Neutrophil (primary cell): ENCODE measurements around the gene C3orf33.

ENCODE experiments used
- H3K27ac ChIP-seq: fragments of 200-600 bp; sonication (generic); 2 replicates; pipeline ENCODE4 v1.5.1; 2016; ENCODE audit warnings: mild to moderate bottlenecking, moderate library complexity
- H3K27me3 ChIP-seq: fragments of 200-600 bp; sonication (generic); 2 replicates; pipeline ENCODE4 v1.6.0; 2016; ENCODE audit warnings: mild to moderate bottlenecking
- H3K36me3 ChIP-seq: fragments of 200-600 bp; sonication (generic); 2 replicates; pipeline ENCODE4 v1.5.1; 2017
- H3K4me1 ChIP-seq, 2 experiments: fragments of 200-600 bp in 1 of 2; sonication (generic) in 1 of 2; 1 replicate in 1 of 2; 2 replicates in 1 of 2; pipeline versions ENCODE4 v1.5.1 to v1.6.1; 2013 to 2016; ENCODE audit warnings: low read depth in 1 of 2, low read length in 1 of 2, mild to moderate bottlenecking in 1 of 2, moderate library complexity in 1 of 2; ENCODE audit not compliant: control insufficient read depth in 1 of 2, insufficient read depth in 1 of 2
- H3K4me3 ChIP-seq, 2 experiments: fragments of 200-600 bp in 1 of 2; sonication (generic) in 1 of 2; 1 replicate in 1 of 2; 2 replicates in 1 of 2; pipeline ENCODE4 v1.5.1; 2013 to 2016; ENCODE audit warnings: low read depth in 1 of 2, low read length in 1 of 2, mild to moderate bottlenecking in 1 of 2, moderate library complexity in 1 of 2
- H3K9me3 ChIP-seq: fragments of 200-600 bp; sonication (generic); 2 replicates; pipeline ENCODE4 v1.5.1; 2016
- CTCF ChIP-seq: fragments of 200-600 bp; sonication (generic); IDR thresholded peaks from 2 replicates; pipeline ENCODE4 v1.5.1; 2016; ENCODE audit warnings: antibody characterized with exemption

Gene C3orf33

GRCh38 chr3:155736381-155736780 is 69.7 kb downstream of the C3orf33 start:
- Histone ChIP-seq H3K4me1 (no peaks in the 10 kb centered on the region), H3K36me3 (no peaks in the 10 kb centered on the region), H3K4me3 (no peak overlapping the region), H3K27me3 (peaks cover 7% of the 10 kb centered on the region), H3K9me3 (no peaks in the 10 kb centered on the region), H3K27ac (no peak overlapping the region)
- TF ChIP-seq CTCF: no peak

GRCh38 chr3:155730843-155731242 is 75.2 kb downstream of the C3orf33 start:
- Histone ChIP-seq H3K9me3 (no peaks in the 10 kb centered on the region), H3K27ac (no peak overlapping the region), H3K4me3 (no peak overlapping the region), H3K4me1 (no peaks in the 10 kb centered on the region), H3K36me3 (no peaks in the 10 kb centered on the region), H3K27me3 (no peaks in the 10 kb centered on the region)
- TF ChIP-seq CTCF: no peak

GRCh38 chr3:155727836-155728235 is 78.2 kb downstream of the C3orf33 start:
- Histone ChIP-seq H3K27me3 (no peaks in the 10 kb centered on the region), H3K36me3 (no peaks in the 10 kb centered on the region), H3K4me3 (no peak overlapping the region), H3K27ac (no peak overlapping the region), H3K4me1 (no peaks in the 10 kb centered on the region), H3K9me3 (no peaks in the 10 kb centered on the region)
- no peak for TF ChIP-seq CTCF

GRCh38 chr3:155714295-155714718 is 91.8 kb downstream of the C3orf33 start:
- Histone ChIP-seq H3K4me1 (no peaks in the 10 kb centered on the region), H3K9me3 (no peaks in the 10 kb centered on the region), H3K27ac (no peak overlapping the region), H3K4me3 (no peak overlapping the region), H3K27me3 (no peaks in the 10 kb centered on the region), H3K36me3 (no peaks in the 10 kb centered on the region)
- no peak for TF ChIP-seq CTCF
